PFSK-1 (cell line): ENCODE data around the gene KDM2B.

Experiments
- FOXP2 ChIP-seq: optimal IDR thresholded peaks from 2 replicates; pipeline ENCODE3; 2011; ENCODE audit warnings: borderline replicate concordance, control low read depth, inconsistent platforms; ENCODE audit not compliant: insufficient read depth; ENCODE audit errors: extremely low read length, extremely low read depth
- POLR2AphosphoS5 ChIP-seq: IDR thresholded peaks from 2 replicates; pipeline ENCODE4 v1.6.1; 2012; ENCODE audit warnings: low read depth, mild to moderate bottlenecking, control low read depth, low read length, moderate library complexity
- SIN3A ChIP-seq: IDR thresholded peaks from 2 replicates; pipeline ENCODE4 v1.6.1; 2012; ENCODE audit warnings: mild to moderate bottlenecking, low read length, moderate library complexity, borderline replicate concordance; ENCODE audit not compliant: insufficient read depth
- TAF1 ChIP-seq: IDR thresholded peaks from 2 replicates; pipeline ENCODE4 v1.6.1; 2012; ENCODE audit warnings: low read length, control low read depth, borderline replicate concordance; ENCODE audit not compliant: insufficient read depth
- TF ChIP-seq, protein P1 (sequence below), 2 experiments: IDR thresholded peaks; 2 replicates each; pipeline versions ENCODE4 v1.6.1 to v1.8.0; 2011 to 2012; ENCODE audit warnings: low read depth in 2 of 2, low read length in 2 of 2, control low read depth in 1 of 2, inconsistent platforms in 1 of 2, mild to moderate bottlenecking in 1 of 2, moderate library complexity in 1 of 2; ENCODE audit not compliant: insufficient read depth in 1 of 2

KDM2B gene

DNA sequence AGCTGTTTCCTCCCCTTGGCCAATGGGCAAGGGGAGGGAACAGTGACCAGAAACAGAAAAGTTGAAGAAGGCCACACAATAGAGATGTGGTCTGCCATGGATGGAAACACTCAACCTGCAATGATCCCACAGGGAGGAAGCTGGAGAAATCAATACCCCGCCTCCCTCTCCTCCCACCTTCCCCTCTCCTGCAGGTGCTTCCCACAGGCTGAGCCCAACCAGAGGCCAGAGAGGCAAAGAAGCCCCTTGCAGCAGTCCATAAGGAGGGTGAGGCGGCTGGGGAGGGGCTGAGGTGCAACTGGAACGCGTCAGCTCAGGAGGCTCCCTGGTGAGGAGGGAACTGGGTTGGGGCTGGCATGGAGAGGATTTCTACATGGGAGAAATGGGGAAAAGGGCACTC is 96.9 kb downstream of the KDM2B start:
- TF ChIP-seq, protein P1, sequence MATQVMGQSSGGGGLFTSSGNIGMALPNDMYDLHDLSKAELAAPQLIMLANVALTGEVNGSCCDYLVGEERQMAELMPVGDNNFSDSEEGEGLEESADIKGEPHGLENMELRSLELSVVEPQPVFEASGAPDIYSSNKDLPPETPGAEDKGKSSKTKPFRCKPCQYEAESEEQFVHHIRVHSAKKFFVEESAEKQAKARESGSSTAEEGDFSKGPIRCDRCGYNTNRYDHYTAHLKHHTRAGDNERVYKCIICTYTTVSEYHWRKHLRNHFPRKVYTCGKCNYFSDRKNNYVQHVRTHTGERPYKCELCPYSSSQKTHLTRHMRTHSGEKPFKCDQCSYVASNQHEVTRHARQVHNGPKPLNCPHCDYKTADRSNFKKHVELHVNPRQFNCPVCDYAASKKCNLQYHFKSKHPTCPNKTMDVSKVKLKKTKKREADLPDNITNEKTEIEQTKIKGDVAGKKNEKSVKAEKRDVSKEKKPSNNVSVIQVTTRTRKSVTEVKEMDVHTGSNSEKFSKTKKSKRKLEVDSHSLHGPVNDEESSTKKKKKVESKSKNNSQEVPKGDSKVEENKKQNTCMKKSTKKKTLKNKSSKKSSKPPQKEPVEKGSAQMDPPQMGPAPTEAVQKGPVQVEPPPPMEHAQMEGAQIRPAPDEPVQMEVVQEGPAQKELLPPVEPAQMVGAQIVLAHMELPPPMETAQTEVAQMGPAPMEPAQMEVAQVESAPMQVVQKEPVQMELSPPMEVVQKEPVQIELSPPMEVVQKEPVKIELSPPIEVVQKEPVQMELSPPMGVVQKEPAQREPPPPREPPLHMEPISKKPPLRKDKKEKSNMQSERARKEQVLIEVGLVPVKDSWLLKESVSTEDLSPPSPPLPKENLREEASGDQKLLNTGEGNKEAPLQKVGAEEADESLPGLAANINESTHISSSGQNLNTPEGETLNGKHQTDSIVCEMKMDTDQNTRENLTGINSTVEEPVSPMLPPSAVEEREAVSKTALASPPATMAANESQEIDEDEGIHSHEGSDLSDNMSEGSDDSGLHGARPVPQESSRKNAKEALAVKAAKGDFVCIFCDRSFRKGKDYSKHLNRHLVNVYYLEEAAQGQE (IDR thresholded peaks at IDR 0.05; ENCODE audit: insufficient read depth in 1 of 2, low read depth in 2 of 2, low read length in 2 of 2), result no peak
- TF ChIP-seq FOXP2, result no peak
- TF ChIP-seq POLR2AphosphoS5, result no peak
- no peak for TF ChIP-seq TAF1
- TF ChIP-seq SIN3A, result no peak

DNA sequence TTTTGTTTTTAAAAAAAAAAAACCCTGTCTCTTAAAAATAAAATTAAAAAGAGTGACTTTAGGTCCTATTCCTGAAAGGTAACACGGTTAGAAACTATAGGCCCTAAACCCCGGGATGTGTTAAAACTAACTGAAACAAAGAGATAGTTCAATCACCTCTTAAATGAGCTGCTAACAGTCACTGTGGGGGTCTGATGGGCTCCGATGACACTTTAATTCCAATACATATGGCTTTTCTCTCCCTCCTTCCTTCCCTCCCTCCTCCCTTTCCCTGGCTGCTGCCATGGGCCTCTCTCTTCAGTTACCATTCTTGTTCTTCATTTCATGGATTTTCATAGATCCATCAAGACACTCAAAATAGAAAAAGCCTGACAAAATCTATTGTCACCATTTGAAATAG is 104.3 kb downstream of the KDM2B start:
- TF ChIP-seq, protein P1 (IDR thresholded peaks at IDR 0.05; ENCODE audit: insufficient read depth in 1 of 2, low read depth in 2 of 2, low read length in 2 of 2), result no peak
- TF ChIP-seq FOXP2, result no peak
- TF ChIP-seq POLR2AphosphoS5, result no peak
- TF ChIP-seq SIN3A, result no peak

DNA sequence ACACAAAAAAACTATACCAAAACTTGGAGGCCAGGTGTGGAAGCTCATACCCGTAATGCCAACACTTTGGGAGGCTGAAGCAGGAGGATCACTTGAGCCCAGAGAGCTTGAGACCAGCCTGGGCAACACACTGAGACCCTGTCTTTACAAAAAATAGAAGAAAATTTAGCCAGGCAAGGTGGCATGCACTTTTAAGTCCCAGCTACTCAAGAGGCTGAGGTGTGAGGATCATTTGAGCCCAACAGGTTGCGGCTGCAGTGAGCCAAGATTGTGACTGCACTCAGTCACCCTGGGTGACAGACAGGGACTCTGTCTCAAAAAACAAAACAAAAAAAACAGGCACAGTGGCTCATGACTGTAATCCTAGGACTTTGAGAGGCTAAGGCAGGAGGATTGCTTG is 105.5 kb downstream of the KDM2B start:
- TF ChIP-seq TAF1 (no peak), POLR2AphosphoS5 (no peak), SIN3A (no peak)

DNA sequence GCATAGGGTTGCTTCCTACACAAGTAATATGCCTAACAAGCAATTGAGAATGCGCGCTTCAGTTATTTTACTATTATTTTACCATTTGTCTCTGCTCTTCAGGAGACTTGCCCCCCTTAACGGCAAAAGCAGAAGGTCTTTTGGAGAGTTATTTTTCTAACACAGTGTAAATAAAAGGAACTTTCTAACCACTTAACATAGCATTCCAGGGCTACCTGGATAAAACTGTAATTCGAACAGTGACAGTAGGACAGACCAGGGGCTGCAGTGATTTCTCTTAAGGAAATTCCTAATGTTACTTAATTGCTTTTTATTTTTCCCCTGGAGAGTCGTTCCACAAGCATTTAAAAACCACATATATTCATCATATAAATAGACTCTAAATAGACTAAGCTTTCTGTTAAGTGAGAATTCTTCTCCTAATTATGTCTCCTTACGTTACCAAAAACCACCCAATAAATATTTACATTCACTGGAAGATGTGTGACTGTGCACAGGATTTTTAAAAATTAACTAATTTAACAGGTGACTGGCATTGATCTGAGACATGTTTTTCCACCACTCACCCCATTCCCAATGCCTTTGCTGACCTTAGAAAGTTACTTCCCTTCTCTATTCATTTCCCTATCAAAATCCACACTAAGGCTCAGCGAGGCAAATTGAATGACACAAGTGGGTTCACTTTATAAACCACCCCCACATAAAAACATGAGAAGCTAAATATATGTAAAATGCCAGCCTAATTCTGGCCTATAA is 108.5 kb downstream of the KDM2B start:
- no peak for TF ChIP-seq FOXP2
- TF ChIP-seq, protein P1 (IDR thresholded peaks at IDR 0.05; ENCODE audit: insufficient read depth in 1 of 2, low read depth in 2 of 2, low read length in 2 of 2), result no peak
- no peak for TF ChIP-seq SIN3A
- no peak for TF ChIP-seq TAF1
- no peak for TF ChIP-seq POLR2AphosphoS5

DNA sequence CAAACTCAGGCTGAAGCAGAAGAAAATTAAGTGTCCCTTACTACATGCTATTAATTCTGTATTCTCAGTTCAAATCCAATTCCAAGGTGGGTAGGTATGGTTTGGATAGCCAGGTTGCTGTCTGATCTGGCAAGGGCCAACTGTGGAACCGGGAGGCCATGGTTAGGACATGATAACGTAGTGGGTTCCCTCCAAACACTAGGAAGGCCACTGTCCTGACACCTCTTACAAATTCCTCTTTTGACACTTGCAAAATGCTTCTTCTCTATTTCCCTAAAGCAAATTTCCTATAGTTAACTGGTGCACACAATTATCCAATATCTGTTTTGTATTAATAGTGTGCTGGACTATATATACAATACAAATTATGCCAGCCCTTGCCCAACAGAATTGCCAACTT is 110.1 kb downstream of the KDM2B start:
- TF ChIP-seq SIN3A (no peak), POLR2AphosphoS5 (no peak), TAF1 (no peak), FOXP2 (no peak)
- TF ChIP-seq, protein P1 (IDR thresholded peaks at IDR 0.05; ENCODE audit: insufficient read depth in 1 of 2, low read depth in 2 of 2, low read length in 2 of 2), result no peak
